Left ventricle myocardium inferior (tissue), 1 donor: ENCODE data around the gene ANTXR2. TPM values are rescaled to one million over a fixed set of nuclear protein-coding genes. Genes with fewer than 3 reads are reported as not detected.

Experiments
- DNase-seq: peaks from one replicate; pipeline ENCODE4 v3.0.0-alpha.2; 2020
- H3K27ac ChIP-seq: fragments of 200-600 bp; replicated peaks from 2 replicates; pipeline ENCODE4 v1.8.0; 2021
- H3K27me3 ChIP-seq: fragments of 200-600 bp; 2 replicates; pipeline ENCODE4 v1.8.0; 2021; ENCODE audit warnings: low read depth
- H3K36me3 ChIP-seq: fragments of 200-600 bp; 2 replicates; pipeline ENCODE4 v1.8.0; 2021
- H3K4me1 ChIP-seq: fragments of 200-600 bp; 2 replicates; pipeline ENCODE4 v1.8.0; 2021
- H3K4me3 ChIP-seq: fragments of 200-600 bp; 2 replicates; pipeline ENCODE4 v1.8.0; 2021; ENCODE audit warnings: mild to moderate bottlenecking, moderate library complexity
- H3K9me3 ChIP-seq: fragments of 200-600 bp; replicated peaks from 2 replicates; pipeline ENCODE4 v1.8.0; 2021
- CTCF ChIP-seq: fragments of 200-600 bp; IDR thresholded peaks from 2 replicates; pipeline ENCODE4 v1.8.0; 2021; ENCODE audit warnings: antibody characterized with exemption, mild to moderate bottlenecking, borderline replicate concordance
- intact Hi-C: fragments of 100-400 bp; cut with micrococcal nuclease; formaldehyde crosslinking; loops from one replicate; pipeline ENCODE4 v1.11.0; 2022
- total RNA-seq: library from RNA; stranded (reverse); fragmentation: NEBNext Ultra II Directional; extraction: Animal tissue kit (Norgen Biotek cat#: 25700); gene quantifications from one replicate; pipeline ENCODE4 v1.2.1, GENCODE V29; 2021
- donor health status: DM: no; HTN: yes; CAD: no; lungs with severe emphysema.

The ANTXR2 gene
- total RNA-seq, 1 donor from 2014 or later: 42.4 TPM

- H3K9me3 ChIP-seq: peaks cover 14% of the 10 kb centered on the region
- H3K4me3 ChIP-seq: no peak overlapping the region
- no peaks in the 10 kb centered on the region for H3K36me3 ChIP-seq
- peaks cover under 1% of the 10 kb centered on the region for H3K27me3 ChIP-seq
- no peak for TF ChIP-seq CTCF
- DNase-seq: no peak
- H3K4me1 ChIP-seq: no peaks in the 10 kb centered on the region
- intact Hi-C loops: no loop called here
- no peak overlapping the region for H3K27ac ChIP-seq
Measured at GRCh38 chr4:80113615-80114014, 40.6 kb upstream of the ANTXR2 start.

GRCh38 chr4:80112236-80112635 is 39.2 kb upstream of the ANTXR2 start:
- TF ChIP-seq CTCF: no peak
- H3K9me3 ChIP-seq: peaks cover 16% of the 10 kb centered on the region
- H3K27me3 ChIP-seq: no peaks in the 10 kb centered on the region
- no peaks in the 10 kb centered on the region for H3K36me3 ChIP-seq
- H3K4me1 ChIP-seq: no peaks in the 10 kb centered on the region
- no peak overlapping the region for H3K4me3 ChIP-seq
- intact Hi-C loops: no loop called here
- DNase-seq: peak; percentile 32
- H3K27ac ChIP-seq: peak overlapping the region; percentile 25

- Histone ChIP-seq H3K27me3 (no peaks in the 10 kb centered on the region), H3K36me3 (no peaks in the 10 kb centered on the region), H3K4me1 (no peaks in the 10 kb centered on the region), H3K27ac (no peak overlapping the region), H3K4me3 (no peak overlapping the region), H3K9me3 (peaks cover 23% of the 10 kb centered on the region)
- no peak for TF ChIP-seq CTCF
- no peak for DNase-seq
- intact Hi-C loops: no loop called here
Measured at GRCh38 chr4:80111276-80111675, 38.2 kb upstream of the ANTXR2 start.

- intact Hi-C loops: no loop called here
- H3K27ac ChIP-seq: no peak overlapping the region
- H3K36me3 ChIP-seq: no peaks in the 10 kb centered on the region
- DNase-seq: no peak
- no peaks in the 10 kb centered on the region for H3K27me3 ChIP-seq
- no peak overlapping the region for H3K4me3 ChIP-seq
- TF ChIP-seq CTCF: no peak
- H3K4me1 ChIP-seq: no peaks in the 10 kb centered on the region
- H3K9me3 ChIP-seq: peaks cover 23% of the 10 kb centered on the region
Measured at GRCh38 chr4:80107374-80107773, 34.3 kb upstream of the ANTXR2 start.

- TF ChIP-seq CTCF: no peak
- H3K9me3 ChIP-seq: peaks cover 23% of the 10 kb centered on the region
- DNase-seq: no peak
- no peaks in the 10 kb centered on the region for H3K4me1 ChIP-seq
- no peaks in the 10 kb centered on the region for H3K36me3 ChIP-seq
- no peak overlapping the region for H3K27ac ChIP-seq
- no peaks in the 10 kb centered on the region for H3K27me3 ChIP-seq
- H3K4me3 ChIP-seq: no peak overlapping the region
- intact Hi-C loops: no loop called here
Measured at GRCh38 chr4:80104927-80105326, 31.9 kb upstream of the ANTXR2 start.

- no peak for TF ChIP-seq CTCF
- intact Hi-C loops: no loop called here
- Histone ChIP-seq H3K4me1 (peaks cover 1% of the 10 kb centered on the region), H3K27ac (no peak overlapping the region), H3K9me3 (peaks cover 23% of the 10 kb centered on the region), H3K4me3 (no peak overlapping the region), H3K27me3 (no peaks in the 10 kb centered on the region), H3K36me3 (no peaks in the 10 kb centered on the region)
- no peak for DNase-seq
Measured at GRCh38 chr4:80103629-80104028, 30.6 kb upstream of the ANTXR2 start.
